Activated CD8-positive, alpha-beta memory T cell treated with anti-CD3 and anti-CD28 coated beads, Interleukin-2, amount 10 ng/mL, durations not matched to agents 7 days and 5 days (primary cell): ENCODE results near the gene HIP1. TPM values are rescaled to one million over a fixed set of nuclear protein-coding genes. Genes with fewer than 3 reads are reported as not detected.
"Not testable (repeated sequence)": the region's sequence is repeated elsewhere in the genome, so short reads cannot be mapped to it uniquely, and the experiment has no call there.

Experiments
- ATAC-seq: fragments of 150-1000 bp; cut with Tn5 transposase; one replicate; pipeline ENCODE4 v1.10.0; 2021; ENCODE audit warnings: moderate library complexity
- CTCF ChIA-PET: fragments of 350-600 bp; sonication (Branson Sonifier 250); formaldehyde crosslinking; loops from one replicate; lab custom pipeline; 2021; ENCODE audit warnings: antibody characterized with exemption; lab: Charles Lee
- DNase-seq: peaks from one replicate; pipeline ENCODE4 v3.0.0-alpha.2; 2020
- H3K27ac Mint-ChIP-seq: one replicate; pipeline ENCODE4 v1.8.0; 2021; ENCODE audit warnings: mild to moderate bottlenecking, mixed read lengths
- H3K27me3 Mint-ChIP-seq: one replicate; pipeline ENCODE4 v1.8.0; 2021; ENCODE audit warnings: mixed read lengths
- H3K36me3 Mint-ChIP-seq: one replicate; pipeline ENCODE4 v1.8.0; 2021; ENCODE audit warnings: mild to moderate bottlenecking, mixed read lengths
- H3K4me1 Mint-ChIP-seq: one replicate; pipeline ENCODE4 v1.8.0; 2021; ENCODE audit warnings: mixed read lengths
- H3K4me3 Mint-ChIP-seq: one replicate; pipeline ENCODE4 v1.8.0; 2021; ENCODE audit warnings: mild to moderate bottlenecking, moderate library complexity, mixed read lengths
- H3K9me3 Mint-ChIP-seq: one replicate; pipeline ENCODE4 v1.8.0; 2022; ENCODE audit warnings: low read depth, mixed read lengths
- total RNA-seq, 2 experiments: library from RNA; stranded (reverse); gene quantifications; one replicate each; pipeline ENCODE4 v1.2.3, GENCODE V29; 2021

Gene HIP1
- total RNA-seq, 2 experiments from 2014 or later: 7.6 to 11.8 TPM

DNA sequence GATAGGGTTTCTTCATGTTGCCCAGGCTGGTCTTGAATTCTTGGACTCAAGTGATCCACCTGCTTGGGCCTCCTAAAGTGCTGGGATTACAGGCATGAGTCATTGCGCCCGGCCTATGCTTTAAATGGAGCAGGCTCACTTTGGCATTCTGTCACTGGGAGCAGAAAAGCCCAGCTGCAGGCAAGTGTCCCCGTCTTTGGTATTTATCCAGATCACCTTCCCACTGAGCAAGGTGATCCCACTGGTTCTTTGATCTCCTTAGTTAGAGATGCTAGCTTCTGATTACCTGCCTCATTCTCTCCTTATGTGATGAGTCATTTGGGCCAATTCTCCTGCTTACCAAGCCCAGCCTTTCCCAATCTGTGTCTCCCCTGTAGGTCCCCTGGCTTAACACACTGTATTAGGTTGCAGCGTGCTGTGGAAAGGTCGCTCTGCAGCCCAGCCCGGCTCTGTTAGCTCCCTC, 207.4 kb downstream of the HIP1 start:
- no peak for ATAC-seq
- Mint-ChIP-seq H3K27me3 (no peaks in the 10 kb centered on the region), H3K27ac (no peak overlapping the region), H3K36me3 (no peaks in the 10 kb centered on the region), H3K9me3 (no peaks in the 10 kb centered on the region), H3K4me3 (no peak overlapping the region), H3K4me1 (peaks cover 18% of the 10 kb centered on the region)
- DNase-seq: peak; percentile 5
- CTCF ChIA-PET: interaction anchor here (0.5 to 0.7 kb wide), 2 partner anchors 94 to 509 kb away, joined by 3 read pairs; no protein-coding TSS in a partner anchor

GRCh38 chr7:75527224-75527722, 211.5 kb downstream of the HIP1 start:
- not testable (repeated sequence) for H3K27me3 Mint-ChIP-seq, H3K9me3 Mint-ChIP-seq, ATAC-seq
- DNase-seq: peak; percentile 48
- H3K4me1 Mint-ChIP-seq: peaks cover 26% of the 10 kb centered on the region
- CTCF ChIA-PET: interaction anchor here (0.6 kb wide), 1 partner anchor 673 kb away, joined by 3 read pairs; no protein-coding TSS in a partner anchor
- H3K27ac Mint-ChIP-seq: peak overlapping the region; percentile 91
- peaks cover 28% of the 10 kb centered on the region for H3K36me3 Mint-ChIP-seq
- H3K4me3 Mint-ChIP-seq: peak overlapping the region; percentile 93

DNA sequence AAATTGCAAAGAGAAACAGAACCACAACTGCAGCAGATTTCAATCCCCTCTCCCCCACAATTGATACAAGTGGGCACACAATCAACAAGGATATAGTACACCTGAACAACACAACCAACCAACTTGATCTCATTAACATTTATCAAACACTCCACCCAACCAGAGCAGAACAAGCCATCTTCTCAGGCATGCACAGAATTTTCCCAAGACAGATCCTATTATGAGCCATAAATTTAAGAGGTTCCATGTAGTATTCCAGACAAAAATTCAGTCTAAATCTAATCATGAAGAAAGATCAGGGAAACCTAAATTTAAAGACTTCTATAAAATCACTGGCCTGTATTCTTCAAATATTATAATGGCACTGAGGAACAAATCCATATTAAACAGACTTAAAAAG, 217.0 kb downstream of the HIP1 start:
- Mint-ChIP-seq H3K36me3 (peaks cover 54% of the 10 kb centered on the region), H3K4me1 (peaks cover 23% of the 10 kb centered on the region)
- H3K9me3 Mint-ChIP-seq, ATAC-seq, DNase-seq, CTCF ChIA-PET, H3K4me3 Mint-ChIP-seq, H3K27me3 Mint-ChIP-seq, H3K27ac Mint-ChIP-seq: not testable (repeated sequence)

DNA sequence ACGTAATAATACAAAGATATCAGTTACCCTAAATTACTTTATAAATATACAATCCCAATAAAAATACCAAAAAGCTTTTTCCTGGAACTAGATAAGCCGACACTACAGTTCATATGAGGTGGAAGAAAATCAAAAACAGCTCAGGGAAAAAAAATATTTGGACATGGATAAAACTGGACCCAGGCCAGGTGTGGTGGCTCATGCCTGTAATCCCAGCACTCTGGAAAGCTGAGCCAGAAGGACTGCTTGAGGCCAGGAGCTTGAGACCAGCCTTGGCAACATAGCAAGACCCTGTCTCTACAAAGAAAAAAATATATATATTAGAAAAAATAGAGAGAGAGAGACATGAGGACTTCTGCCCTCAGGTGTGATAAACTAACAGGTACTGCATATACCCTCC, 219.9 kb downstream of the HIP1 start:
- CTCF ChIA-PET, H3K9me3 Mint-ChIP-seq, H3K4me3 Mint-ChIP-seq, H3K27ac Mint-ChIP-seq, H3K4me1 Mint-ChIP-seq, DNase-seq, ATAC-seq, H3K27me3 Mint-ChIP-seq: not testable (repeated sequence)
- peaks cover 43% of the 10 kb centered on the region for H3K36me3 Mint-ChIP-seq

GRCh38 chr7:75509033-75509432, 229.7 kb downstream of the HIP1 start:
- ATAC-seq, CTCF ChIA-PET, DNase-seq, H3K9me3 Mint-ChIP-seq, H3K4me1 Mint-ChIP-seq, H3K27me3 Mint-ChIP-seq, H3K27ac Mint-ChIP-seq, H3K4me3 Mint-ChIP-seq, H3K36me3 Mint-ChIP-seq: not testable (repeated sequence)

DNA sequence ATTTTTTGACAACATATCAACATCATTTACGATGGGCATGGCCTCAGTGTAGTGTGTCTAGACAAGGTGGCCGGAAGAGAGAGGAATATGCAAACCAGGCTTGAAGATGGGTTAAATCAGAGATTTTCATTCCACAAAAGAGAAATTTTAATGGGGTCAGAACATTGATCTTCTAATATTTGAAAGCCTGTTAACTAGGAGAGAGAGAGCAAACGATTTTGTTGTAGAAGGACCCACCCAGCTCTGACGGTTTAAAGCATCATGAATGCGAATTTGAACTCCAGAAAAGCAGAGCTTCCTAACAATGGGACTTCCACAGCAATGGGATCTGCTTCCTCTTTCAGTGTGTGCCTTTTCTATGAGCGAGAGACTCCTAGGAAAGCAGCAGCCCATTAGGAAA, 246.7 kb downstream of the HIP1 start, which contains the start of gene SPDYE5:
Gene SPDYE5 (plus strand): TSS at position 301 of the 400 bp plus-strand sequence. CDS start 1,728 bp downstream, outside the sequence.
- H3K27me3 Mint-ChIP-seq, H3K4me3 Mint-ChIP-seq, H3K4me1 Mint-ChIP-seq, H3K9me3 Mint-ChIP-seq, CTCF ChIA-PET, DNase-seq, ATAC-seq, H3K27ac Mint-ChIP-seq, H3K36me3 Mint-ChIP-seq: not testable (repeated sequence)

- H3K27ac Mint-ChIP-seq: peak within 1 kb of the TSS; percentile 85
- CTCF ChIA-PET, H3K27me3 Mint-ChIP-seq, H3K36me3 Mint-ChIP-seq, H3K9me3 Mint-ChIP-seq: not testable (repeated sequence)
- H3K4me1 Mint-ChIP-seq: peaks cover 11% of the 10 kb centered on the region
- ATAC-seq (peak; percentile 100), DNase-seq (peak; percentile 94)
- peak within 1 kb of the TSS; percentile 97 for H3K4me3 Mint-ChIP-seq
Measured at GRCh38 chr7:75485979-75486643, 252.6 kb downstream of the HIP1 start, which contains the start of gene POM121C. Gene POM121C (minus strand): TSS chr7:75486299. CDS start chr7:75441496, 44,803 bp downstream.

- CTCF ChIA-PET, H3K27me3 Mint-ChIP-seq, H3K36me3 Mint-ChIP-seq, H3K9me3 Mint-ChIP-seq: not testable (repeated sequence)
- Mint-ChIP-seq H3K27ac (peak overlapping the region; percentile 85), H3K4me1 (peaks cover 11% of the 10 kb centered on the region), H3K4me3 (peak overlapping the region; percentile 97)
- DNase-seq (peak; percentile 43), ATAC-seq (peak; percentile 25)
Measured at GRCh38 chr7:75485355-75485978, 253.3 kb downstream of the HIP1 start.

Other genes starting within 250 kb of the HIP1 start
- under 1 TPM in 1 of 2 experiments, not detected in 1; 0.15 TPM for gene SPDYE5, start 246.6 kb downstream of the HIP1 start, total RNA-seq
- not detected for gene CCL26, start 33.3 kb upstream of the HIP1 start, total RNA-seq
- not detected for gene CCL24, start 74.9 kb upstream of the HIP1 start, total RNA-seq
- gene RHBDD2, start 140.1 kb upstream of the HIP1 start, total RNA-seq: 10 to 100 TPM; 25.4 to 48.0 TPM
- 10 to 100 TPM; 52.0 to 57.6 TPM for gene POR, start 176.2 kb upstream of the HIP1 start, total RNA-seq